ENCODE data around the gene COQ8A.
"Not testable (repeated sequence)": the region's sequence is repeated elsewhere in the genome, so short reads cannot be mapped to it uniquely, and the experiment has no call there.

The COQ8A gene

DNA sequence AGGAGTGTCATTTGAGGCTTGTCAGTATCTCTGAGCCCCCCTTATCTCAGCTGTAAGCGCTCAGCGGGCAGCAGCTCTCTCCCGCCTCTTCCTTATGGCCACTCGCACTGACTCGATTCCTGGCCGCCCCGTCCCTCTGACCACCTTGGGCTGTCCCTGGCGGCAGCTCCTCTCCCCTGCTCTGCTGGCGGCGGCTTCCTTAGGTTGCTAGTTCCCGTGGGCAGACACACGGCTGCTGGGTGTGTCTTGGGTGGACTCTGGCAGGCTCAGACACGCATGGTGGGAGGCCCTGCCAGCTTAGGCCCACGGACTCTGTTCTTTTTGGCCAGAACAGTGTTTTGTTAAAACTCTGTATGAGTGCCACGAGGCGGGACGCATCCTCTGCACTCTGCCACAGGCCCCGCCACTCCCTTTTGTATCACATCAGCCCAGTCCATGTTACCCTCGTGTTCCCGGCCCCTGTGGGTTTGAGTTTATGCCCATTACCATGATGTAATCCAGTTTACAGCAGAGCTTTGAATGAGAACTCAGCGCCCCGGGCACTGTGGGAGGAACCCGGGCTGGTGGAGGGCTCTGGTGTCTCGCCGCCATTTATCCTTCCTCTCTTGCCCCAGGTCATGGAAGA, 45.9 kb downstream of the COQ8A start:
- no peak for DNase-seq

DNA sequence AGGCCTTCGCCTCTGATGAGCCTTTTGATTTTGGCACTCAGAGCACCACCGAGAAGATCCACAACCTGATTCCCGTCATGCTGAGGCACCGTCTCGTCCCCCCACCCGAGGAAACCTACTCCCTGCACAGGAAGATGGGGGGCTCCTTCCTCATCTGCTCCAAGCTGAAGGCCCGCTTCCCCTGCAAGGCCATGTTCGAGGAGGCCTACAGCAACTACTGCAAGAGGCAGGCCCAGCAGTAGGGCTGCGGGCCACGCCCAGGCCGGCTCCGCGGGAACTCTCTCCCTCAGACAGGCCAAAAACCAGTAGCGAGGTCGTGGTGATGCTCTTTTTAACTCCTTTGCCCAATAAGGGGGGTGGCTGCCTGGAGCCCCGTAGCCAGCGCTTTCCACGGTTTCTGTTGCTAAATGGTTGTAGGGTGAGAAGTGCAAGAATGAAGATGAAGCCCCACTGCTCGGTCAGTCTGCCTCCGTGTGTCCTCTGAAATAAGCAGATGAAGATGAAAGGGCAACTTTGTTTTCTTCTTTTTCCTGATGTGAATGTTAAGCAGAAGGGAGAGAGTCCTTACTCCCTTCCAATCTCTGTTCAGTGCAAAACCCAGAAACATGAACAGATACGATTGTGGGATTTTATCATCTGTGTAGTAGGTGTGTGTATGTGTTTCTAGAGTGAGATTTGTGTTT, 46.5 kb downstream of the COQ8A start:
- no peak for DNase-seq

DNA sequence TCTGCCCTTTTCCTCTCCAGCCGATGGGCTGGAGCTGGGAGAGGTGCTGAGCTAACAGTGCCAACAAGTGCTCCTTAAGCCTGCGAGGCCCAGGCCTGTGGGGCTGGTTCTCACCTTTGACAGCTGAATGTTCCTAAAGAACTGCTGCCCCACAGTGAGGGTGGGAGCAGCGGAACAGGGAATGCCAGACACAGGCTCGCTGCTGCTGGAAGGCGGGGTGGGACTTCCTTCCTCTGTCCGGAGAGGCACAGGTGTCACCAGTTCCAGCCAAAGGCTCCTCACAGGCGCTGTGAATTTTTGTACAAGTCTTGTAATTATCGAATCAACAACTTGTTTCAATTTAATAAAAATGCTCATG, 47.1 kb downstream of the COQ8A start:
- no peak for DNase-seq

DNA sequence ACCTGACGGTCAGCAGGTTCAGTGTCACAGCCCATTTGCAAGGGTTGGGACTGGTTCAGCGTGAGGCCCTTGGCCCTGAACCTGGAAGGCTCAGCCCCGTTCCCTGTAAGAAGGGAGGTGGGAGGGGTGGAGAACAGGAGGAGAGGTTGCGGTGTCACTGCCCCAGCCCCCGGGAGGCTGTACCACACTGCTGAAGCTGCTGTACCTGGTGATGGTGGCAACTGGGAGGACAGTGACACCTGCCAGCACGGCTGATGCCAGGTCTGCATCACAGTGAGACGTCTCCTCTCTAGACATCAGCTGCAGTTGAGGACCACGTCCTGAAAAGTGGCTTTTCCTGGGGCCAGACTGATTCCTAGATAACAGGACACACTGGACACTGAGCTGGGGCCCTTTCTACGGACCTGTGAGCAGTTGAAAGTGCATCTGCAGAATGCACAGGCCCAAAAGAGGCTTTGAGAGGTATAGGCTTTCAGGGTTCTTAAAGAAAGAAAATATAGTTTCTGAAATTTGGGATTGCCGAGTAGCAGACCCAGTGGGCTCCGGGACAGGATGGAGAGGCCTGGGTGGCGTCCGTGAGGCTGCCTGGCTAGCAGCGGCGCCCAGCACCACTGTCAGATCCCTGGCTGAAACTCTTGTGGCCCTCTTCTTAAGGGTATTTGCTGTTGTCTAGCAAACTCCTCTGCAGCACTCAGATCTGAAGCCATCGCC, 47.7 kb downstream of the COQ8A start:
- no peak for DNase-seq

- no peak for DNase-seq
These were observed 48.2 kb downstream of the COQ8A start for GRCh38 chr1:226988334-226988666.

GRCh38 chr1:226989085-226989920, 49.2 kb downstream of the COQ8A start:
- DNase-seq: no peak

DNA sequence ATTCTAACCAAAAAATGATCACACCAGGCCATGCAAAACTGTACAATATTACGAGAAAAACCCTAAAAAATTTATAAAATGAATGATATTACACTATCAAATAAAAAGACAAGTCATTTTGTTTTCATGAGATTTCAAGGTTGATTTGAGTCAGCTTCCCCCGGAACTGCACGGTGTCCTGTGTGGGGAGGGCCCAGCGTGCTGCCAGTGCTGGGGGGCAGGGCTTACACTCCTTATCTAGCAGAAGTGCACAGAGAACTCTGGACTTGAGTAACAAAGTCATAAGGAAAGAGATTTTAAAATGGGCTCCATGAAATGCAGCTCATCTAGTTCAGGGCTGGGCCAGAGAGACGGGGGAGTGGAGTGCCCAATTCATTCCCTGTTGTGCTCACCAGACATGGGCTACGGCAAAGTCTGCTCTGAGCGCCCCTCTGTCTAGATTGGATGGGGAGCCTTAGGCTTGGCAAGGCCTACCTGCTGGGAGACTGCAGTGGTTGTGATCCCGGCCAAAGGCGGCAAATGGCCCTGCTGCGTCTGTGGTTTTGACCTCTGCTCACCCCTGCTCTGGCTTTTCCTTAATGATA, 50.1 kb downstream of the COQ8A start:
- DNase-seq: peak in 1 of 2 donors; percentile 33

DNA sequence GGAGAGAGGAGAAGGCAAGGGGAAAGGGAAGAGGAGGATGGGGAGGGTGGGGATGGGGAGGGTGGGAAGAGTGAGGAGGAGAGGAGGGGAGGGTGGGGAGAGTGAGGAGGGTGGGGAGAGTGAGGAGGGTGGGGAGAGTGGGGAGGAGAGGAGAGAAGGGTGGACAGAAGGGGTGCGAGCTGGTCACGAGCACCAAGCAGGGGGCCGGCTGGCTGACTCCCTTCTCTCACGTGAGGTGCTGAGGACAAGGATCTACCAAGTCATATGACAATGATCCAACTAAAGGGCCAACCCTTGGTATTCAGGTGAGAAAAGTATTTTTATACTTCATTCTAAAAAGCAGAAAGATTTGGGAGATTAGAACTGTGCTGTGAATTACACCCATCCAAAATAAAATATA, 51.8 kb downstream of the COQ8A start:
- DNase-seq: no peak

DNA sequence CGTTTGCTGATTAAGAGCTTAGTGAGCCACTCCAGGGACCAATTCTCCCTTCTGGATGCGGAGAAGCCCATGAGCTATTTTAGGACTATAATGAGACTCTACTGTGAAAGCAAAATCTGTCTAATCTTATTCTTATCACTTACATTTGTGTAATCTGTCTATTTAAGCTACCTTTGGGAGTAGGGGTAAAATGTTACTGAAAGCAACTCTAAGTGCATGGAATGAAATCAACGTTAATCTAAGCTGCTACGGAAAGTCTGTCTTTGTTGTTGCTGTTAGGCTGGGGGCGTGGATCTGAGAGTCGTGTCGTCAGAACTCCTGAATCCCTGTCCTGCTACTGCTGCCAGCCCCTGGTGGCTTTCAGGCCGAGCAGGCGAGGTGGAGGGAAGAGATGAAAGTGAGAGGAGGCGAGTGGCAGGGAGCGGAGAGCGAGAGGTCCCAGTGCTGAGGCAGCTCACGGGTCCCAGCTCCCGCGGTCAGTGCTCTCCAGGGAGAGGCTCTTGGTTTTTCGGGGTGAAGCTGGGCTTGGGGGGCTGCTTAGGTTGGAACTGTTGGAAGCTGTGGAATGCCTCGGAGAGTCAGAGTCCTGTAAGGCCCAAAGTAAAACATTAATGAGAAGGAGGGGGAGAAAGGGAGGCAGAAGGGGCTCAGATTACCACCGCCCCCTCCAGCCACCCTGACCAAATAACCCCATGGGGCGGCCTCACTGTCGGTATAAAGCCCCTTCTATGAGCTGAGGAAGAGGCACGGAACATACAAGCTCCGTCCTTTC, 53.9 kb downstream of the COQ8A start:
- no peak for DNase-seq

DNA sequence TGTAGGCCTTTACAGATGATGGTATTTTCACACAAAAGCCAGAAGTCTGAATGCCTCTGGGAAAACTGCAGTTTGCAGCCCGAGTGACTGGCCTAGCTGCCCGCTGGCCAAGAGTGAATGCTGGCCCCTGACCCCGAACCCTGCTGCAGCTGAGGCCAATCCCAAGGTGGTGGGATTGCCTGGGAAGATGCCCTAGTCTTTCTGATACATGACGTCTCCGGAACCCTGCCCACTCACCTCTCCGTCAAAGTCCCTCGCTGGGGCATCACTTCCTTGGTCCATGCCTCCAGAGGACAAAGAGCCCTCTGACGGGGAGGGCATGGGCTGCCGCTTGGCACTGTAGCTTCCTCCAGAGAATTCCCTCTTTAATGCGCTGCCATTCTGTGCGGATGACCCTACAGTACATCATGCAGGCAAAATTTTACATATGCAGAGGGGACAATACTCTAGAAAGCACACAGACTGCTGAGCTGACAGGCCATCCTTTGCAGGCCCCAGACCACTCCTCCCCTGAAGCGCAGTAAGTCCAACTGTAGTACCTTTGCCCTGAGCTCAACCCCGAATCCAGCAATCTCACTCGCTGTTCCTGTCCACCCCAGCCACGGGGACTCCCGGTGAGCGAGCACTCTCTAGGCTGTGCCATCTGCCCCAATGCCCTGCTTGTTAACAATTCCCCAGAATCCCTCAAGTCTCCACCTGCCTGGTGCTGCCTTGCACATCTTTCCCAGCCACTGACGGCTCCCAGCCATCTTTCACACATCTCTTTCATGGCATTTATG, 54.7 kb downstream of the COQ8A start:
- DNase-seq: no peak

DNA sequence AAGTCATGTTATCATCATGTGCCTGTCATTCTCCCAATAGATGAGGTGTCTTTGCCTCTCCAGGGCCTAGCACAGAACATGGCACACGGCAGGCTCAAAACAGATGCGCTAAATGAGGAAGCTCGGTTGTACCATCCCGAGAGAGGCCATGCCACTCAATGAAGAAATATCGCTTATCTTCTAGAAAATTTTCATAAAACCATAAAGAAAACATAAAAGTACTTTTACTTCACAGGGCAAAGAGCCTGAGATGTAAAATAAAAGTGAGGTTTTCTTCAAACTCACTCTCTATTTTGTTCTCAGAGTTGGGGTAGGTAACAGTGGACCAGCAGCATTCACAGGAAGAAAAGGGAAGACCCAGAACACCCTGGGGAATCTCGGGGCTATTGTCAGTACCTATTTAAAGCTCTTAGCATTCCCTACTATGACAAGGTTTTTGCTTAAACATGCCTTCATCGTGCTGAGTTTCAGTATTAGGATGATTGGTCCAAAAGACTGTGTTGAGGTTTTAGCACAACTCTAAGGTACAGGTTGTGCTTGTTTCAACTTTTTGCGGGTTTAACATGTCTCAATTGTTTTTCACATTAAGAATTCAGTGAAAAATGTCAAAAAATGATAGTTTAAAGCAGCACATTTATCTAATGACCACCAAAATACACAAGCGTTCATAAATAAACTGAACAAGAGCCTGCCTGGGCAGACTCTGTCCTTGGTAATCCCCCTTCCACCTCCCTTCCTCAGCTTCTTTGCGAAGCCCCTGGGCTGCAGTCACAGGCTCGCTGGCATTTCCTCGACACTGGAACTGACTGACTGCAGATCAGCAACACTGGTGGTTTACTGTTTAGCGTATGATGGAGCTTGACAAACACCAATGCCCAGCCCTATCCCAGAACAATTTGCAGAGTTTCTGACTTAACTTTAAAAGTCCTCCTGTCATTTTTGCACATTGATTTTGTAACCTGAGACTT, 55.6 kb downstream of the COQ8A start:
- no peak for DNase-seq

GRCh38 chr1:226999579-226999978, 59.5 kb downstream of the COQ8A start:
- DNase-seq: not testable (repeated sequence)

DNA sequence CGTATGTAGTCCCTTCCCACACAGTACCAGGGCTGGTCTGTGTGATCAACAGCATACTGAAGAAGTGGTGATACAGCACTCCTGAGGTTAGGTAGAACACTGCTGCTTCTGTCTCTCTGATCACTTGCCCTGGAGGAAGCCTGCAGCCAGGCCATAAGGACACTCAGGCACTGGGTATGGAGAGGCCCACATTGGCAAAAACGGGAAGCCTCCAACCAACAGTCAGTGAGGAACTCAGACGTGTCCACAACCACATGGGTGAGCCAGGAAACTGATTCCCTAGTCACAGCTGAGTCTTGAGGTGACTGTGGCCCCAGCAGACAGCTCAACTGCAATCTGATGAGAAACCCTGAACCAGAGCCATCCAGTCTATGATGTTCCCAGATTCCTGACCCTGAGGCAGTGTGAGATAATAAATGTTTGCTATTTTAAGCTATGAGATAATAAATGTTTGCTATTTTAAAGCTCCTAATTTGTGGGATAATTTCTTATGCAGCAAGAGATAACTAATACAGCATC, 62.5 kb downstream of the COQ8A start:
- no peak for DNase-seq

- DNase-seq: no peak
These were observed 63.1 kb downstream of the COQ8A start for GRCh38 chr1:227003165-227003564.

DNA sequence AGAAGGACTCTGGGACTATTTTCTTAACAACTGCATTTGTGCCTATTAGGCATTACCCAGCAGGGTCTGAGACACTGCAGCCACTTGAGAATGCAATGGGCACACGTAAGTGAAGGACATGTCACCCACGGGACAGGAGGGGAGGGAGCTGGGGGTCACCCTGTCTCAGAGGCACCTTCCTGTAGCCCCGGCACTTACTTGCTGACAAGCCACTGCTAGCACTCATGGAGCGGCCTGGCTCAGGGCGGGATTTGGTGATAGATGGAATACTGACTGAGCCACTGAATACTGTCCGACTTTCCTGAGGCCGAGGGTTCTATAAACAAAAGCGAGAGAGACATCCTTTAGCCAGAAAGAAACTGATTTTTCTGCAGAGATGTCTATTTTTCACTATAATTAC, 64.7 kb downstream of the COQ8A start:
- no peak for DNase-seq

DNA sequence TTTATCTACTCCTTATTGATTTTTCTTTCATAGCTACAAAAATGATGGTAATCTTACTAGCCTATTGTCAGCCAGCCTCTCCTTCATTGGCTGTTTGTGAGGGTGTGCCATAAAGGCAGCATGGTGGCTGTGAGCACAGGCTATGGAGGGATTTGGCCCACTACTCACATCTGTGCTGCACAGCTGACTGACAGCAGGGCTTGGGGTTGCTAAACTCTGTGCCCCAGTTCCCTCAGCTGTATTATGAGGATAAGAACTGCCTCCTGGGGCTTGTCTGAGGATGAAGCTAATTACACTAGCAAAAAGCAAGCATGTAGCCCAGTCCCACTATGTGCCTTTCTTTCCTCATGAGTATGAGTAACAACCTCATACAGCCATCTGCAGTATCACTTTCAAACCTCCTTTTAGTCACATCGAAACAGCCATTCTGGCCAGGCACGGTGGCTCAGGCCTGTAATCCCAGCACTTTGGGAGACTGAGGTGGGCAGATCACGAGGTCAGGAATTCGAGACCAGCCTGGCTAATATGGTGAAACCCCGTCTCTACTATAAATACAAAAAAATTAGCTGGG, 66.2 kb downstream of the COQ8A start:
- no peak for DNase-seq

- no peak for DNase-seq
These were observed 69.8 kb downstream of the COQ8A start for GRCh38 chr1:227009937-227010336.

- no peak for DNase-seq
These were observed 70.6 kb downstream of the COQ8A start for GRCh38 chr1:227010645-227011044.

GRCh38 chr1:227016990-227017389, 76.9 kb downstream of the COQ8A start:
- DNase-seq: no peak

DNA sequence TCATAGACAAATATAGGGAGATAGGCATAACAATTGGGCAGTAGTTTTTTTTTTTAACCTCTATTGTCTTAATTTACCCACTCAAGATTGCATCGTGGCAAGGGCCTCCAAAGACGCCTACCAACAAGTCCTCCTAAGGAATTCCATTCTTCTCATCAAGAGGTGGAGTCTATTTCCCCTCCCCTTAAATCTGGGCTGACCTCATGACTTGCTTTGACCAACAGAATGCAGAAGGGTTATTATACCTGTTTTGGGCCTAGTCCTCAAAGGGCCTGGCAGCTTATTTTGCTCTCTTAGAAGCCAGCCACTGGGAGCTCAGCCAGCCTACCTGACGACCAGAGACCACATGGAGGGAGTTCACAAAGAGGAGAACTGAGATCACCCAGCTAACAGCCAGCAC, 92.3 kb downstream of the COQ8A start:
- DNase-seq: no peak

Data from CD4-positive, alpha-beta T cell treated with Interleukin-4 for 1 hour (primary cell).